GM18870 (cell line): Measurements from ENCODE around the gene QKI.
A peak's percentile ranks its signal among the peaks of the same experiment; 100 is the strongest.
"Not testable (repeated sequence)": the region's sequence is repeated elsewhere in the genome, so short reads cannot be mapped to it uniquely, and the experiment has no call there.

Experiments
- ATAC-seq: cut with Tn5 transposase; IDR thresholded peaks from one replicate; pipeline ENCODE4 v1.9.1; 2021; ENCODE audit warnings: moderate library complexity; ENCODE audit not compliant: unreplicated experiment

The QKI gene

DNA sequence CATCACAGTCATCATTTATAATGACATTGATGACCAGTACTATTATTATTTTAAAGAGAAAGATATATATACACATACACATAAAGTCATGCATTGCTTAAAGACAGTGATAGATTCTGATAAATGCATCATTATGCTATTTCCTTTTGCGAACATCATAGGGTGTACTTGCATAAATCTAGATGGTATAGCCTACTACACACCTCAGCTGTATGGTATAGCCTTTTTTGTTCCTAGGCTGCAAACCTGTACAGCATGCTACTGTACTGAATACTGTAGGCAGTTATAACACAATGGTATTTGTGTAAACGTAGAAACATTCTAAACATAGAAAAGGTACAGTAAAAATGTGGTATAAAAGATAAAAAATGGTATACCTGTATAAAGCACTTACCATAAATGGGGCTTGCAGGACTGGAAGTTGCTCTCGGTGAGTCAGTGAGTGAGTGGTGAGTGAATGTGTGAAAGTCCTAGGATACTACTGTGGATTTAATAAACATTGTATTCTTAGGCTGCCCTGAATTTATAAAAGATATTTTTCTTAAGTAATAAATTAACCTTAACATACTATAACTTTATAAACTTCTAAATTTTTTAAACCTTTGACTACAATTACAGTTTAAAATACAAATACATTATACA lies 23.9 kb downstream of the QKI start:
- ATAC-seq = no peak

DNA sequence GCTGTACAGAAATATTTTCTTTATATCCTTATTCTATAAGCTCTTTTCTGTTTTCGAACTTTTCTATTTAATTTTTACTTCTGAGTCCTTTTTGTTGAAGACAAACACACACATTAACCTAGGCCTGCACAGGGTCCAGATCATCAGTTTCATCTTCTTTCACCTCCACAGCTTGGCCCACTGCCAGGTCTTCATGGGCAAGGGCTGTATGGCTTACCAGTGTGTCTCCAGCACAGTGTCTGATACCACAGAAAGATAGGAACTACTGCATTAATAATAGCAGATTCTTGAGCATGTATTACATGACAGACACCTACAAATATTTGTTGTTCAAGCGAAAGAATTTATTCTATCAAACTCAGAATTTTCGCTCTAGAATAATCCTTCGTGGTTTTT lies 24.4 kb downstream of the QKI start:
- peak; percentile 41 for ATAC-seq

DNA sequence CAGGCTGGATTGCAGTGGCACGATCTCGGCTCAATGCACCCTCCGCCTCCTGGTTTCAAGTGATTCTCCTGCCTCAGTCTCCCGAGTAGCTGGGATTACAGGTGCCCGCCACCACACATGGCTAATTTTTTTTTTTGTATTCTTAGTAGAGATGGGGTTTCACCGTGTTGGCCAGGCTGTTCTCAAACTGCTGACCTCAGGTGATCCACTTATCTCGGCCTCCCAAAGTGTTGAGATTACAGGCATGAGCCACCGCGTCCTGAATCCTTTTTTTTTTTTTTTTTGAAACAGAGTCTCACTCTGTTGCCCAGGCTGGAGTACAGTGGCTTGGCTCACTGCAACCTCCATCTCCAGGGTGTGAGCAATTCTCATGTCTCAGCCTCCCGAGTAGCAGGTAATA lies 24.9 kb downstream of the QKI start:
- not testable (repeated sequence) for ATAC-seq

DNA sequence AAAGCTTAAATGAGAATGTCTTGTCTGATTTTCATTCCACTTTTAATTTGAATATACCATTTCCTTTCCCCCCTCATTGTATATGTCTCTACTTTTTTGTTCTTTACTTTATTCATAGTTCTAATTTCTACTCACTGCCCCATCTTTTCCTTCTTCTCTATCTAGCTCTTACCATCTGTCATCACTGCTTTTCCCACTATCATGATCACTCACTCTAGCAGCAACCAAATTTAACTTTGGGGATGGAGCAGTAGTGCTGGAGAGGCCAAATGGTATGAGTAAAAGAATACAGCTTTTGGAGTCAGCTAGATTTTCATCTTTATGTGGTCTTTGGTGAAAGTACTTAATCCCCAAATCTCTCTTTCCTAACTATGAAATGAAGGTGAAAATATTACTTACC lies 25.5 kb downstream of the QKI start:
- no peak for ATAC-seq

DNA sequence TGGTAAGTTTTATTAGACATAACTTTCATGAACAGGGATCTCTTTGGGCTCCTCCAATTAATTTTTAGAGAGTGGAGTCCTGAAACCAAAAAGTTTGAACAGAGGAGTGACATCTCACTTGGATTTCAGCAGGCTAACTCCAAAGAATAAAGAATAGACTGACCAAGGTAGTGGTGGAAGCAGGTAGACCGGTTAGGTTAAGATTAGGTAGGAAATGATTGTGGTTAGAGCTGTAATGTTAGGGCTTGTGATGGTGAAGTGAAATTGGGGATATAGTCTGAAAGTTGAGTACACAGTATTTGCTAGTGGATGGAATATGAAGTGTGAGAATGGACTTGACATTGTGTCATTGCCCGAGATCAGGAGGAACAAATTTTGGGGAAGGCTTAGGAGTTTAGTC lies 27.8 kb downstream of the QKI start:
- ATAC-seq = no peak

DNA sequence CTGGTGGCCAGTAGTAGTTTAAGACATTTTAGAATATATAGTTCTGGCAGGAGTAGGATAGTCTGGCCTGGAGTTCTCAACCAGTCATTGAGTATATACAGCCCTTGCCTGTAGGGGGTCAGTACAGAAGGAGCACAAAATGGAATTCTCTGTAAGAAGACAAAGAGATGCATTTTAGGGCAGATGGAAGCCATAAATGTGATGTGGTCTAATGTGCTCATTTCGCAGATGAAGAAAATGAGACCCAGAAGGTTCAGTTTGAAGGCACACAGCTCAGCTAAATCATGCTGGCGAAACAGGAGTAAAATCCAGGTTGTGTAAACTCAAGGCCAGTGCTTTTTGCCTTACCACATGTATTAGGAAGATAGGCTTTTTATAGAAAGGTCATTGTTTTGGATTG lies 29.6 kb downstream of the QKI start:
- ATAC-seq = no peak

DNA sequence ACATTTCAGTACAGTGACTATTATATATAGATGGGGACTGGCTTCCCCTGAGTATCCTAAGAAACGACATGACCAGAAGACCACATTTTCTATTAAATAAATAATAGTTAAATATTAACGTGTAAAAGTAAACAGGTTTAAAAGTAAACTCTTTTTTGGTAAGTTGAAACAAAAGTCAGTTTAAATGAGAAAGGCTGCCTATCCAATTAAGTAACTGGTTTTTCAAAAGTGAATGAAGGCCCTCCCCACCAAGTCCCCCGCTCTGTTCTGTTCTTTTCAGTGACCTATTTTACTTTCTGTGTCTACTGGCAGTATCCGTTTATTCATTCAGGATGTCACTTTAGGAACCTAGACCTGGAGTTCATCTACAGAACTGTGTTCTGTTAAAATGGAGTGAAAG lies 32.0 kb downstream of the QKI start:
- ATAC-seq = no peak

DNA sequence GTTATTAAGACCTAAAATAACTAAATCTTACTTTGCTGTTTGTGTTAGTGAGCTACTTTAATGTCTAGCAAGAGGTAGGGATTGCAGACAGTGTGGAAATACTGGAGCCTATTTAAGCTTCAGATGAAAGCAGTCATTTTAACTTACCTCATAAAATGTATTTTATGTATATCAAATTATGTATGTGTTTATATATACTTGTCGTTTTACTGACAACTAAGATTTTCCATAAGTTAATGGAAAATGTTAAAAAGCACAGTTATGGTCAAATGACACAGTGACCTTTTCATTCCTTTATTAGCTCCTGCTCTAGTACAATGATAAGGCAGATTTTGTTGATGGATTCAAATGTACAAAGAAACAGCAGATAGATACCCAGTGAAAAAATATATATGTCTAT lies 34.6 kb downstream of the QKI start:
- ATAC-seq = no peak

DNA sequence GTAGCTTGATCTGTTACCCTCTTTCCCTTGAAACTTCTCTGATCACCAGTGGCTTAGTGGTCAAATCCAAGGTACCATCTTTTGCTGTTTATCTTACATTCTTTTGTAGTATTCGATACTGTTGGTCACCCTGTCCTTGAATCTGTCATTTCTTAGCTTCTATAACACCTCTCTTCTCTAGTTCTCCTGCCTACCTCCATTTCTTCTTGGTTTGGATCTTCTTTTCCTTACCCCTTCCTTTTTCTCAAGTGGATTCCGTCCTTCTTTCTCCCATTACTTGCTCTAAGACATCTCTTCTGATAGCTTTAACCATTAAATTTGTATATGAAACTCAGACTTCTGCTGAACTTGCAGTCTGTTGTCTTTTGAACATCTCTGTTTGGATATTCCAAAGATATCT lies 39.9 kb downstream of the QKI start:
- ATAC-seq = no peak

DNA sequence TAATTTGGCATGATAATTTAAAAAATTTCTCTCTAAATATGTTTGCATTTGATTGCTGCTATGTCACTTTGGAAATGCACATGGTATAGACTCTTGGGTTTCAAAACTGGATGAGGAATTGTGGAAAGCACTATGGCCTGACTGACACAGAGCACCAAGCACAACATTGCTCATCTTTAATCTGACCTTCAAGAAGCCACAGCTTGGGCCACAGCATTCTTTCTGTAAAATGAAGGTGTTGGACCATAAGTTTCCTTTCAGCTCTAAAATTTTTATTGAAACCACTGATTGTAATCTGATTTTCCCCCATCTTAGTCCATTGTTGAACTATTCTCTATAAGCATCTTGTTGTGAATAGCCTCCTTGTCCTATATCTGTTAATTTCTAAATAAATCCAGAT lies 41.0 kb downstream of the QKI start:
- ATAC-seq = no peak

DNA sequence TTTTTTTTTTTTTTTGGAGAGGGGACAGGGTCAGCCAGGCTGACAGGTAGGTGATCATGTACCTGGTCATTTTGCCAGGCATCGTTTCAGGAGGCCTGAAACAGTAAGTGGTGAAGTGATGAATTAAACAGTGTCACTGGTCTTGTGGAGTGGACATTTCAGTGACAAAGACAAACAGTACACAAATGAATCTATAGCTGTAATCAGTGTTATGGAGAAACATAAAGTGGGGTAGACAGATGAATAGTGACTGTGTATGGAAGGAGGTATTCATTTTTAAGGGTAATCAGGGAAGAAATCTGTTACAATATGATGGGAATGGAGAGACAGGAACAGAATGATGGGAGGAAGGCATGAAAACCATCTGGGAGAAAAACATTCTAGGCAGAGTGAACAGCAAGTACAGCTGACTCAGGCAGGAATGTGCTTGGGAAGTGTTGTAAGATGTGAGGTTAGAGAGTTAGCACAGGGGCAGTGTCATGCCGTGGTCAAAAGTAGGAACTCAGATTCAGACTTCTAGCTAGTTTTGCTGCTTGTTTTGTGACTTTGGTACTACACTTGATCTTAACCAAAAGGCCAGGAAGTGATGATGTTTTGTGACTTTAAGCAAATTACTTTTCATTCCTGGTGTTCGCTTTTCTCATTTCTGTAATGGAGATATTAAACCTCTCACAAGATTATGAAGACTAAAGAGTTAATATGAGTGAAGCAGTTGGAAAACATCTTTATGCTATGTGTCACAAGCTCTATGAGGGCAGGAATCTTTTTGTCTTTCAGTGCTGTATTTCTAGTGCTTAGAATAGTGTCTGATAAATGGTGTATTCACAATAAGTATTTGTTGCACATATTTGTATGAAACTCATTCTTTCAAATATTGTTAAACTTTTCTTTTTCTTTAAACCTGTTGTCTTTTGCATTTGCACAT lies 43.4 kb downstream of the QKI start:
- no peak for ATAC-seq

DNA sequence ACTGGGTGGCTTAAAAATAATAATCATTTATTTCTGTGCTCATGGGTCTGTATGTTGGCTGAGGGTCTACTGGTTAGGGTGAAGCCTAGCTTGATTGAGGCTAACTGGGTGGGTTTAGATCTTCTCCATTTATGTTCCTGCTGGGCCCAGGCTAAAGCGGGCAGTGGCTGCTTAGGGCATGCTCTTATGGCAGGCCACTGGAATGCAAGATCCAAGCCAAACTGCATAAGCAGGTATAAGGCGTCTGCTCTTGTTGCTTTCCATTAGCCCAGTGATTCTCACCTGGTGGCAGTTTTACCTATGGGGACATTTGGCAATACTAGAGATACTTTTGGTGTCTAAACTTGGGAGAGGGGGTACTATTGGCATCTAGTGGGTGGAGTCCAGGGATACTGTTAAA lies 44.5 kb downstream of the QKI start:
- ATAC-seq = no peak

DNA sequence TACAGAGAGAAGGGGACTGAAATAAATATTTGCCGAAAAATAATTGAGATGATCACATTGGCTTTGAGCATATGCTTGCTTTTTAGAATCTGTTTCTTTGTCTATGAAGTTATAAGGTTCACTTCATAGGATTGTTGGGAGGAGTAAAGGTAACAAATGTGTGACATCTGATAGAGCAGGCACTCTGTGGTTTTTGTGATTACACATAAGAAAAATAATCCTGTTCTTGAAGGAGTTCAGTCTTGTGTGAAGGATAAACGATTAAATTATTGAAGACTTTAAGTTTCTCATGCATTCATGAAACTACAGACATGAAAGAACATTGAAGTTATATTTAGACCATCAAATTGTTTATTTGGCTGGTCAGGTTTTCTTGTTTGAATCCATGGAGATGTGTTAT lies 45.0 kb downstream of the QKI start:
- ATAC-seq = no peak

DNA sequence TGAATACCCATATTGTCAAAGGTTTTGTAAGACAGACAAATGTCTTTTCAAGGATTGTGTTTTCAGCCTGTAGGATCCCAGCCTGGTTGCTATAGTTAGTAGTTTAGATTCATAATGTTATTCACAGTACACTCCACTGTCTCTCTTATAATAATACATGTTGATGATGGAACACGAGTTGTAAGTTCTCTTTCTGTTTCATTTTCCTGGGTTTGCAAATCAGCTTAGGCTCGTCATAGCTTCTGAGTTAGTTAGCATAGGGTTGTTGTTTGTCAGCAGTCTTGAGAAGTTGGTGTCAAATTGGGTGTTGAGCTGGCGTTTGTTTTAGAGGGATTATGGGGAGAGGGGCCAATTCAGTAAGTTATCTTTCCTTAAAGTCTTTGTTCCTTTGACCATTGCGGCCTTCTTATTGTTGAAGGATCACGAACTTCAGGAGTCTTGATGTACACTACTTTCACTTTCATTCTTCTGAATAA lies 45.8 kb downstream of the QKI start:
- peak; percentile 92 for ATAC-seq

DNA sequence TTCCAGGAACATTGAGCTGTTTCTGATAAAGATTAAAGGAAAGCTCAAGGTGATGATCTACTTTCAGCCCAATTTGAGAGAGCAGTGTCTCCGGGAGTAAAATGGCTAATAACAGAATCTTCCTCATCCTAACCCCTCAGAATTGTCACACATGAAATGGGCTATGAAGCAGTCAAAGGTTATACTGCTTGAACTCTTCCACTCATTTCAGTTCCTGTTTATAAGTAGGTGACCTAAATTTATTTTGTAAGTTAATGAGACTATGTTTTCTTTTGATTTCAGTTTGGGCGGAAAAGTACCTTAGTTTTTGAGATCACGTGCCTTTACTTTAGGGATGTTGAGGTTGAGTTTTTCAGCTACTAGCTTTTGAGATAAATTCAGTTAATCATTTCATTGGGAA lies 47.2 kb downstream of the QKI start:
- ATAC-seq = no peak

DNA sequence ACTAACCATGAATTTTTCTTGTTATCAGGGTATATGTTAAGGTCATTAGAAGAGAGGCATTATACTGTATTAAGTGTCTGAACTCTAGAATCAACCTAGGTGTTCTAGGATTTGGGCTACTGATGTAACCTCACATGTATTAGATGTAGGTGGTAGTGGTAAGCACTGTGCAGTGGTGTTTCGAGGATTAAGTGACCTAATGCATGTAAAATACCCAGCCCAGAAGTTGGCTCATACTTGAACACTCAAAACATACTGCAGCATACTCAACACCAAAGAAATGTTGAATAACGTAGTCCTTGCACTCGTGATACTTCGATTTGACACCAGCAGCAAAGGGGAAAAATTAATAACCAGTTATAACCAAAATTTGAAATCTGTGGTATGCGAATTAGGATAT lies 48.7 kb downstream of the QKI start:
- ATAC-seq = no peak

DNA sequence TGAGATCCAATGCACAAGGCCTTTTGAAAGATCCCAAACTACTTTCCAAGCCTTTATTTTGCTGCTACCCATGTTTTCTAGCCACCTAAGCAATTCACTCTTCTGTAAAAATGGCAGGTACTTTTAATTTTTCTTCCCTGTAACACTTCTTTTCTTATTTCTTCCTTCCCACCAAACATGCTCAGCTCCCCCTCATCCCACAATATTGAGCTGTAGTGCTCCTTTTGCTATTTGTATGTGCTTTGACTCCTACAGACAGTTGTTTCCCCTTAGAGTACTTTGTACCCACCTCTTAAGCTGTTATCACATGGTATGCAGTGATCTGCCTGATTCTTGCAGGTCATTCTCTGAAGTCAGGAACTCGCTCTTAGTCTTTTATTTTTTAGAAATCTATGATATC lies 49.3 kb downstream of the QKI start:
- no peak for ATAC-seq

DNA sequence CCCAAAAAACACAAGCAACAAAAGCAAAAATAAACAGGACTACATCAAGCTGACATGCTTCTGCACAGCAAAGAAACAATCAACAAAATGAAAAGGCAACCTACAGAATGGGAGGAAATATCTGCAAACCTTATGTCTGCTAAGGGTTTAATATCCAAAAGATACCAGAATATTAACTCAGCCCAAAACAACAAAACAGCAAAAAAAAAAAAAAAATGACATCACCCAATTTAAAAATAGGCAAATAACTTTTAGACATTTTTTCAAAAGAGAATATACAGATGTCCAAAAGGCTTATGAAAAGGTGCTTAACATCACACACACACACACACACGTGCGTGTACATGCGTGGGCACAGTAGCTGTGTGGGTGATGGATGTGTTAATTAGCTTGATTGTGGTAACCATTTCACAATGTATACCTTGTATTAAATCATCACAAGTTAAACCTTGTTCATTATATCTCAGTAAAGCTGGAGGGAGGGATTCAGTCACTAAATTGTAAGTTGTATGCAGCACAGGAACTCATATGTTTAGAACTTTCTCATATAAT lies 52.4 kb downstream of the QKI start:
- no peak for ATAC-seq

DNA sequence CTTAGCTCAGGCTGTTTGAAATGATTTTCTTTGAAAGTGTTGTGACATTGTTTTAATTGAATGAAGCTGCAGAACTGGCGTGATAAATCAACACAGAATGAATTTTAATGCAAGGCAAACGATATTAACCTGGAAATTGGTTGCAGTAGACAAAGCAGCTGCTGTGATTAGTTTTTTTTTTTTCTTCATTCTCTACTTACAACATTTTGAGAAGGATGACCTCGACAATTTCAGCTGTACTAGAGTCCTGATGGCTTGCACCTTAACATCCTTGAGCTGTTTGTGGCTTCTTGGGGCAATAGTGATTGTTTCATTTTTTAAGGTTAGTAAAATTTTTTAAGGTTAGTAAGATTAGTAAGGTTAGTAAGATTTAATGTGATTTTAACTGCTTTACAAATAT lies 54.2 kb downstream of the QKI start:
- no peak for ATAC-seq

DNA sequence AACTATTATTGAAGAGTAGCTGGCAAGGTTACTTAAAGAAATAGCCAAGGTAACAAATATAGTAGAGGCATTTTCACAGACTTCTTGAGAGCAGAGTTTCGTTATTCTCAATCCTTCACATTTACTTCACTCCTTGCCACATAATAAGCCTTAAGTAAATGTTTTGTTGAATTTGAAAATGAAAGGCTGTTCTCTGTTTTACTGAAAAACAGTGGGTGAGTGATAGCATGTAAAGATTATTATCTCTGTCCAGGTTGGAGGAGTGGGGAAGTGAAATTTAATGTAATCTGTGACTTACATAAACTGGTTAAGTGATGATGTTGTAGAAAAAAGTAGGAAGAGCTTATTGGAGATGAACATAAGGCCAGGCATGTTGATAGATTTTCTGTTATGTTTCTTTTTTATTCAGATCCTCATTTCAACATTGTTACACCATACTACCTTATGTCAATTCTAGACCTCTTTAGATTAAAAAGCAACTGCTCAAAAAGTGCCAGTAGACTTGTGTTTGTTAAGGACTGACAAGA lies 55.0 kb downstream of the QKI start:
- ATAC-seq = no peak

DNA sequence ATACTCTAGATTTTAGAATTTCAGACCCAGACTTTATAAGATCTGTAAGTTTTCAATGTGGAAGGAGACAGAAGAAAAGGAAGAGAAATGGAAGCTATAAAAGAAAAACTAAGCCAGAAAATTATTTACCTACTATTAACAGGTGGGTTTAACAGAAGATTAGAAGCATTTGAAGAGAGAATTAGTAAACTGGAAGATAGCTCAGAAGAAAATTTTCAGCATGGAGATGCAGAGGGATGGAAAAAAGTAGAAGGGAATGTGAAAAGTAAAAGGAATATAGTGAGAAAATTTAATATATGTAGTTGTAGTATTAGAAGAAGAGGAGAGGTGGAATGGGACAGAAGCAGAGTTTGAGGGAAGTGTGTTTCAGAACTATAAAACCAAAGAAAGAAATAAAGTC lies 56.1 kb downstream of the QKI start:
- no peak for ATAC-seq

DNA sequence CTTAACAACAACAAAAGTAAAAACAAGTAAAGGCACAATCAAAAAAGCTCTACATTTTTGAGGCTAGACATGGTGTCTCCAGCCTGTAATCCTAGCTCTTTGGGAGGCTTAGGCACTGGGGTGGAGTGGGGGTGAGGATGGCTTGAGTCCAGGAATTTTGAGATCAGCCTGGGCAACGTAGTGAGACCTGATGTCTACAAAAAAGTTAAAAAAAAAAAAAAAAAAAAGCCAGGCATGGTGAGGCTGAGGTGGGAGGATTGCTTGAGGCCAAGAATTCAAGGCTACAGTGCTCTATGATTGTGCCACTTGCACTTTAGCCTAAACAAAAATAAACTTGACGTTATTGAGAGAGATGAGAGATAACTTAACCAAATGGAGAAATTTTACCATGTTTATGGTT lies 60.1 kb downstream of the QKI start:
- ATAC-seq = no peak
